Esophagus muscularis mucosa (tissue), 4 donors: ENCODE data around the gene SLC4A2.

ENCODE experiments used
- EP300 ChIP-seq: sonication (generic); formaldehyde crosslinking; IDR thresholded peaks from one replicate; pipeline ENCODE4 v1.6.1; 2017; ENCODE audit warnings: antibody characterized with exemption
- POLR2A ChIP-seq: fragments of 450-650 bp; IDR thresholded peaks from one replicate; pipeline ENCODE4 v1.6.1; 2017; ENCODE audit warnings: antibody characterized with exemption, moderate library complexity, mild to moderate bottlenecking, low read depth
- POLR2AphosphoS5 ChIP-seq, 2 donors: sonication (generic); formaldehyde crosslinking; IDR thresholded peaks; one replicate each; pipeline ENCODE4 v1.6.1; 2017; ENCODE audit warnings: antibody characterized with exemption in 2 of 2
- TF ChIP-seq, protein P1 (sequence below), 3 experiments: fragments of 200-600 bp in 2 of 3; fragments of 450-650 bp in 1 of 3; sonication (generic) in 2 of 3; IDR thresholded peaks; one replicate each; pipeline ENCODE4 v1.5.1; 2017 to 2019; ENCODE audit warnings: antibody characterized with exemption in 3 of 3, mild to moderate bottlenecking in 2 of 3, moderate library complexity in 1 of 3

GRCh38 chr7:151088019-151088855 is 28.8 kb downstream of the SLC4A2 start:
- TF ChIP-seq POLR2A (no peak), EP300 (no peak), POLR2AphosphoS5 (IDR thresholded peaks at IDR 0.05) (no peak)
- TF ChIP-seq, protein P1, sequence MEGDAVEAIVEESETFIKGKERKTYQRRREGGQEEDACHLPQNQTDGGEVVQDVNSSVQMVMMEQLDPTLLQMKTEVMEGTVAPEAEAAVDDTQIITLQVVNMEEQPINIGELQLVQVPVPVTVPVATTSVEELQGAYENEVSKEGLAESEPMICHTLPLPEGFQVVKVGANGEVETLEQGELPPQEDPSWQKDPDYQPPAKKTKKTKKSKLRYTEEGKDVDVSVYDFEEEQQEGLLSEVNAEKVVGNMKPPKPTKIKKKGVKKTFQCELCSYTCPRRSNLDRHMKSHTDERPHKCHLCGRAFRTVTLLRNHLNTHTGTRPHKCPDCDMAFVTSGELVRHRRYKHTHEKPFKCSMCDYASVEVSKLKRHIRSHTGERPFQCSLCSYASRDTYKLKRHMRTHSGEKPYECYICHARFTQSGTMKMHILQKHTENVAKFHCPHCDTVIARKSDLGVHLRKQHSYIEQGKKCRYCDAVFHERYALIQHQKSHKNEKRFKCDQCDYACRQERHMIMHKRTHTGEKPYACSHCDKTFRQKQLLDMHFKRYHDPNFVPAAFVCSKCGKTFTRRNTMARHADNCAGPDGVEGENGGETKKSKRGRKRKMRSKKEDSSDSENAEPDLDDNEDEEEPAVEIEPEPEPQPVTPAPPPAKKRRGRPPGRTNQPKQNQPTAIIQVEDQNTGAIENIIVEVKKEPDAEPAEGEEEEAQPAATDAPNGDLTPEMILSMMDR (IDR thresholded peaks at IDR 0.05) = no peak
